Hematopoietic multipotent progenitor cell treated with erythropoietin and hydrocortisone succinate and interleukin-3 and kit ligand, for 4 days (in vitro differentiated cells): ENCODE results near the gene PALM.
"Not testable (repeated sequence)": the region's sequence is repeated elsewhere in the genome, so short reads cannot be mapped to it uniquely, and the experiment has no call there.

Source experiments
- DNase-seq: peaks from one replicate; pipeline ENCODE4 v3.0.0-alpha.2; 2015

The PALM gene

GRCh38 chr19:708154-709143, at the start of gene PALM:
PALM (plus strand) TSS chr19:708935; CDS start chr19:709147, 212 bp downstream.
- peak; percentile 61 for DNase-seq

- no peak for DNase-seq
Measured at GRCh38 chr19:660793-661426, 47.8 kb upstream of the PALM start.

- DNase-seq = peak; percentile 88
Measured at GRCh38 chr19:661427-662196, 47.1 kb upstream of the PALM start.

GRCh38 chr19:662207-662961, 46.4 kb upstream of the PALM start:
- peak; percentile 83 for DNase-seq

- peak; percentile 96 for DNase-seq
Measured at GRCh38 chr19:662962-663681, 45.6 kb upstream of the PALM start, which contains the start of gene RNF126. RNF126 (minus strand) TSS chr19:663214; CDS start chr19:663121, 93 bp downstream.

GRCh38 chr19:663682-664117, 45.0 kb upstream of the PALM start:
- DNase-seq = no peak

GRCh38 chr19:664913-665443, 43.8 kb upstream of the PALM start:
- peak; percentile 90 for DNase-seq

- not testable (repeated sequence) for DNase-seq
Measured at GRCh38 chr19:666985-667573, 41.7 kb upstream of the PALM start.

- DNase-seq = peak; percentile 89
Measured at GRCh38 chr19:668675-669434, 39.9 kb upstream of the PALM start.

GRCh38 chr19:670609-671075, 38.1 kb upstream of the PALM start:
- peak; percentile 67 for DNase-seq

GRCh38 chr19:674282-675151, 34.2 kb upstream of the PALM start:
- DNase-seq = no peak

GRCh38 chr19:676007-676338, 32.8 kb upstream of the PALM start:
- DNase-seq = no peak

- DNase-seq = no peak
Measured at GRCh38 chr19:676339-677105, 32.2 kb upstream of the PALM start, which contains the start of gene FSTL3. FSTL3 (plus strand) TSS chr19:676392; CDS start chr19:676424, 32 bp downstream.

- DNase-seq = no peak
Measured at GRCh38 chr19:677201-677600, 31.5 kb upstream of the PALM start.

- DNase-seq = no peak
Measured at GRCh38 chr19:677601-678436, 30.9 kb upstream of the PALM start.

GRCh38 chr19:678791-679388, 29.8 kb upstream of the PALM start:
- no peak for DNase-seq
